Stimulated activated CD8-positive, alpha-beta memory T cell treated with anti-CD3 and anti-CD28 coated beads, Interleukin-12 subunit alpha, Interleukin-12 subunit beta, amount 100 ng/mL, for 4 hours (primary cell): ENCODE data around the gene SPEM1.
"Not testable (repeated sequence)": the region's sequence is repeated elsewhere in the genome, so short reads cannot be mapped to it uniquely, and the experiment has no call there.

Experiments
- DNase-seq: peaks from one replicate; pipeline ENCODE4 v3.0.0-alpha.2; 2020; ENCODE audit warnings: low read depth

Gene SPEM1

DNA sequence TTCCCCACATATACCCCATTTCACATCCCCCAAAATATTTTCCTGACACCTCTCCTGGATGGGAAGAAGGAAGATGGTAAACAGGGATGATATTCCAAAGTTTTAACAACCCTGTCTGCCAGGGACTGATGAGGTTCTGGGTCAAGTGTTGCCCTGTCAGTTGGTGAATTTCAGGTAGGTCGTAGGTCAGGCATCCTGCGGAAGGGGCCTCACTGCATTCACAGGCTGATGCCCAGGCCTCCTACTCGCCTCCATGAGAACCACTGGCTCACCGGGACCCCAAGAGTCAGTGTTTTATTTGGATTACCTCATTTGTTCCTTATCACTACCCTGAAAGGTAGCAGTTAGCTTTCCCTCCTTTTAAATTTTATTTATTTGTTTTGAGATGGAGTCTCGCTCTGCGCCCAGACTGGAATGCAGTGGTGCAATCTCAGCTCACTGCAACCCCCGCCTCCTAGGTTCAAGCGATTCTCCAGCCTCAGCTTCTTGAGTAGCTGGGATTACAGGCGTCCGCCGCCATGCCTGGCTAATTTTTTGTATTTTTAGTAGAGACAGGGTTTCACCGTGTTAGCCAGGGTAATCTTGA lies 48.8 kb downstream of the SPEM1 start:
- DNase-seq = no peak

DNA sequence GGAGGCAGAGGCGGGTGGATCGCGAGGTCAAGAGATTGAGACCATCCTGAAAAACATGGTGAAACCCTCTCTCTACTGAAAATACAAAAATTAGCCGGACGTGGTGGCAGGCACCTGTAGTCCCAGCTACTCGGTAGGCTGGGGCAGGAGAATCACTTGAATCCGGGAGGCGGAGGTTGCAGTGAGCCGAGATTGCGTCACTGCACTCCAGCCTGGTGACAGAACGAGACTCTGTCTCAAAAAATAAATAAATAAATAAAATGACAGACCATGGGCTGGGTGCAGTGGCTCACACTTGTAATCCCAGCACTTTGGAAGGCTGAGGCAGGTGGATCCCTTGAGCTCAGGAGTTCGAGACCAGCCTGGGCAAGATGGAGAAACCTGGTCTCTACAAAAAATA lies 49.7 kb downstream of the SPEM1 start:
- not testable (repeated sequence) for DNase-seq

DNA sequence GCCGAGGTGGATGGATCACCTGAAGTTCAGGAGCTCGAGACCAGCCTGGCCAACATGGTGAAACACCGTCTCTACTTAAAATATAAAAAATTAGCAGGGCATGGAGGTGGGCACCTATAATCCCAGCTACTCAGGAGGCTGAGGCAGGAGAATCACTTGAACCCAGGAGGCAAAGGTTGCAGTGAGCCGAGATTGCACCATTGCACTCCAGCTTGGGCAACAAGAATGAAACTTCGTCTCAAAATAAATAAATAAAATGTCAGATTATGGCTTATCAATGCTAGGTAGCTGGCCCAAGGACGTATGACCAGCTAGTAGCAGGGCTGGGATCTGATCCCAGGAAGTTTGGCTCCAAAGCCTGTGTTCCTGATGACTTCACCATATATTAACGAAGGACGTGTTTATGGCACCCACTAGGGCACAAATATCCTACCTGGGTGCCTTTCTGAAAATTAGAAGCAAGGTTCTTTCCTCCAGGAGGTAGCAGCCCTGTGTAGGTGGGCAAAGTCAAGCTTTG lies 50.4 kb downstream of the SPEM1 start:
- not testable (repeated sequence) for DNase-seq
